Measurements from ENCODE around the gene VPS54.

Gene VPS54

GRCh38 chr2:63898839-63899238, 120.4 kb downstream of the VPS54 start:
- no peak for DNase-seq

- DNase-seq, result no peak
Measured at GRCh38 chr2:63894167-63894566, 125.1 kb downstream of the VPS54 start.

- no peak for DNase-seq
Measured at GRCh38 chr2:63893163-63893562, 126.1 kb downstream of the VPS54 start.

GRCh38 chr2:63891488-63892030, 127.7 kb downstream of the VPS54 start:
- no peak for DNase-seq

- DNase-seq, result no peak
Measured at GRCh38 chr2:63890678-63891077, 128.6 kb downstream of the VPS54 start.

- peak; percentile 31 for DNase-seq
Measured at GRCh38 chr2:63888490-63889402, 130.5 kb downstream of the VPS54 start.

- no peak for DNase-seq
Measured at GRCh38 chr2:63888053-63888452, 131.2 kb downstream of the VPS54 start.

GRCh38 chr2:63886445-63886844, 132.8 kb downstream of the VPS54 start:
- no peak for DNase-seq

DNA sequence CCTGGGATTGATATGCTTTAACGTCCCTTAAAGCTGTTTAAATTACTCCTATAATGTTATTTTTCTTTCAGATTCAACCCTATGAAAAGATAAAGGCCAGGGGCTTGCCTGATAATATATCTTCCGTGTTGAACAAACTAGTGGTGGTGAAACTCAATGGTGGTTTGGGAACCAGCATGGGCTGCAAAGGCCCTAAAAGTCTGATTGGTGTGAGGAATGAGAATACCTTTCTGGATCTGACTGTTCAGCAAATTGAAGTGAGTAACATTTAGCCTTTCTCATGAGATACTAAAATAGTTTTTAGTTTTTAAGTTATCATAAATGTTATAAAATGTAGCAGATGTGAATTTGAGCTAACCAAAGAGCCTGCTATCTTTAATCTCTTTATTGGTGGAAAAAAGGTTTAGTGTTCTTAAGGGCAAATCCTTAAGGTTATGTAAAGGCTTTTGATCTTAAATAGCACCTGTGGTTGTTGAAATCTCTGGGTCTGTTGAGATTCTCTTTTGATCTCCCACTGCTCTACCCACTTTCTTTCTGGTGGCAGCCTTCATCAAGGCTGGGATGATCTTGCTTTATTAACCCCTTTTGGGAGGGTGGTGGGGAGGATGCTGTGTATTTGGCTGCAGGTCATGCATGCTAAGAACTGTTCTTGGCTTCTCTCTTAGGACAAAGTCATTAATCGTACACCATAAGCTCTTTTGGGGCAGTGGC, 136.7 kb downstream of the VPS54 start:
- peak; percentile 6 for DNase-seq

- no peak for DNase-seq
Measured at GRCh38 chr2:63881205-63881604, 138.0 kb downstream of the VPS54 start.

DNA sequence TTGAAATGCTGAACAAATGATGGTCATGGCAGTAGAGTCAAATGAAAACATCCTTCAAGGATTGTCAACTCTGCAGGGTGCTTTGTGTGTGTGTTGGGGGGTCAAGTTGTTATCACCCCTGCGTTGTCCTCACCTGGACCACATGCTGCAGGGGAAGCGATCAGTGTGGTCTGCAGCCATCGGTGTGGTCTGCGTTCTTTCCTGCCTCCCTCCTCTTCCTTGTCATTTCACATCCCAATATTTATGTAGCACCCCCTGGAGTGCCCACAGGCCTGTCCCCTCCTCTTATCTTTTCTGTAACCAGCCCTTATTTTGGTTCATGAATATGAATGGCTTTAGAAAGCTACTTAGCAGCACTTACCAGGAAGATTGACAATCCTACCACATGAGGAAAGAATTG, 138.6 kb downstream of the VPS54 start:
- no peak for DNase-seq

GRCh38 chr2:63879876-63880433, 139.3 kb downstream of the VPS54 start:
- DNase-seq, result no peak

DNA sequence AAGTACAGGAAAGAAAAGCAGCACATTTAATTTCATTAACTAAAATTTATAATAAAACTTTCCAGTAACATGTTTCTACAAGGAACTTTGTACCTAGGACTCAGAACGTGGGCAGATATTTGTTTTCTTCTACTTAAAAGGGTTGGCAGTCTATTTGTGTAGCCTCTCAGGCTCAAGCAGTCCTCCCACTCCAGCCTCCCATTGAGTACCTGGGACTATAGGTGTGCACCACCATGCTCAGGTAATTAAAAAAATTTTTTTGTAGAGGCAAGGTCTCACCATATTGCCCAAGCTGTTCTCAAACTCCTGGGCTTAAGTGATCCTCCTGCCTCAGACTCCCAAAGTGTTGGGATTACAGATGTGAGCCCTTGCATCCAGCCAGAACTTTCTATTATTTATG, 140.7 kb downstream of the VPS54 start:
- no peak for DNase-seq

DNA sequence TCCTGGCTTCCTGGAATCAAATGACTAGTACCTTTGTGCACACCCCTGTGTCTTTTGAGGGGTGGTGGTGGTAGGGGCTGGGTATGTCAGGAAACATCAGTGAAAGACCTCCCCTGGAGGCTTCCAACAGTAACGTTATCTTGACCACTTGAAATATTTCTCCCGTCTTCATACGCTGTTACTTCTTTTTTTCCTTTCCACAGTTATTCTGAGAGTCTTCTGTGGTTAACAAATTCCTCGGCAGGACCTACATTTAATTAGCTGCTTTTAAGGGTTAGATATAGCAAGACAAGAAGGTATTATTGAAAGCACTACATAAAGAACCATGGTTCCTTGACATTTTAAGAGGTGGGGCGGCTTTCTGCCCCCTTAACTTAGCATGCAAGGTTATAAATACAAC, 142.9 kb downstream of the VPS54 start:
- DNase-seq, result no peak

DNA sequence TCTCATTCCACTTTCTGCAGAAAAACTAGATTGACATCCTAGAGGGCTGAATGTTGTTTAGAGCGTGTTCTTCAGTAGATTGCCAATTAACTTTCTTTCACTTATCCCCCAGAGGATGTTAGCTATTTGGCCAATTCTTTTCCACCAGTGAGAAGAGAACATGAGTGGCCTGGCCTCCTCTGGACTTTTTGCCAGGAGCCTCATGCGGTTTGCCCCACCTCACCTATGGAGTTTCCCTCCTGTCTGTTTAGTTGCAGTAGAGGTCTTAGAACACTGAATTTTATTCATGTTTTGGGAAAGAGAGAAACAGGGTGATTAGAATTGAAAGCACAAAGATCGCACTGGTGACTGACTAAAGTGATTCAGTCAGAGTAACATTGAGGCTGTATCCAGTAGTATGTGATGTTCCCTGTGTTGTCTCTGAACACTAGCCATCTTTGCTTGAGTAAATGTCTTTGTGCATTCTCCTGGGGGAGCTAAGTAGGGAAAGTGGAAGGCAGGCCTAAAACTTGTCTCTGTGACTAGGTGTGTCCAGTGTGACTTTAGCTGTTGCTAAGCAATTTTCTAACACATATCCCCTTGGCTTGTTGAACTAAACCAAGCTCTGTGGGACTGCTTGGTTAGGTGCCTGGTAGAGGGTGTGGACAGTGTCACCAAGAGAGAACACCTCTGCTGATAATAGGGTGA, 143.5 kb downstream of the VPS54 start:
- no peak for DNase-seq

DNA sequence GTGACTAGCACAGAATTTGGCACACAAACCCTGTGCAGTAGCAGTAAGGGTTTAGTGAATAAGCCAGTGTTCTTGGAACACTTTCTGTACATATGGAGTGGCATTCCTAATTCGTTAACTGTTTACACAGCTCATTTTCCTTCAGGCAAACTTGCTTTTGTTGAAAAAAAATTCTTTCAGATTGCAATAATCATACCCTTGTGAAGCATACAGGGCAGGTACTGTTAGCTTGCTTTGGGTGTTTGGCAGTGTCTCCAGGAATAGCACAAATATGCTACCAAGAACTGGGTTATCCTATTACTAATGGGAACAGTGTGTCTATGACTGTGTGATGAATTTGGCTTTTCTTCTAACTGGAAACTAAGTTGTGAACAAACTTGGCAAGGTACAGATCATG, 144.1 kb downstream of the VPS54 start:
- no peak for DNase-seq

- no peak for DNase-seq
Measured at GRCh38 chr2:63874204-63875130, 144.8 kb downstream of the VPS54 start.

- no peak for DNase-seq
Measured at GRCh38 chr2:63872571-63873328, 146.5 kb downstream of the VPS54 start.

DNA sequence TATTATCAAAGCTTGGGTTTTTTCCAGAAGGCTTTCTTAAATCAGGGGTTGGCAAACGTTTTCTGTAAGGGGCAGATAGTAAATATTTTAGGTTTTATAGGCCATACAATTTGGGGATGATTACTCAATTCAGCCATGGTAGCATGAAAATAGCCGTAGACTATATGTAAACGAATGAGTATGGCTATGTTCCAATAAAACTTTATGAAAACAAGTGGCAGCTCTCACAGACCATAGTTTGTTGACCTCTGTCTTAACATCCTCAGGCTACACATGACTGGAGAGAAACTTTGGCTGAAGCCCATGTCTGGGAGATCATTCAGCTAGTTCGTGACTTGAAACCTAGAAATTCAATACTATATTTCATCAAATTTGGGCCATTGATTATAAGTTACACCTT, 147.4 kb downstream of the VPS54 start:
- DNase-seq, result no peak

GRCh38 chr2:63870679-63871078, 148.5 kb downstream of the VPS54 start:
- no peak for DNase-seq

All from stimulated activated CD4-positive, alpha-beta T cell treated with anti-CD3 and anti-CD28 coated beads, Interleukin-1b, Interleukin-23, amount 100 ng/mL, for 48 hours (primary cell).